Activated CD8-positive, alpha-beta T cell treated with anti-CD3 and anti-CD28 coated beads, Interleukin-2, amount 10 ng/mL, durations not matched to agents 7 days and 5 days (primary cell): Measurements from ENCODE around the gene RGL2. TPM values are rescaled to one million over a fixed set of nuclear protein-coding genes. Genes with fewer than 3 reads are reported as not detected.
"Not testable (repeated sequence)": the region's sequence is repeated elsewhere in the genome, so short reads cannot be mapped to it uniquely, and the experiment has no call there.

Source experiments
- ATAC-seq: fragments of 150-1000 bp; cut with Tn5 transposase; one replicate; pipeline ENCODE4 v1.10.0; 2021; ENCODE audit warnings: moderate library complexity
- CTCF ChIA-PET: fragments of 350-600 bp; sonication (Branson Sonifier 250); formaldehyde crosslinking; loops from one replicate; lab custom pipeline; 2021; ENCODE audit warnings: antibody characterized with exemption; lab: Charles Lee
- POLR2A ChIA-PET: fragments of 350-600 bp; sonication (Branson Sonifier 250); formaldehyde crosslinking; loops from one replicate; lab custom pipeline; 2021; ENCODE audit warnings: antibody characterized with exemption; lab: Charles Lee
- DNase-seq: peaks from one replicate; pipeline ENCODE4 v3.0.0-alpha.2; 2020
- H3K27ac Mint-ChIP-seq: one replicate; pipeline ENCODE4 v1.8.0; 2021; ENCODE audit warnings: mild to moderate bottlenecking, mixed read lengths
- H3K27me3 Mint-ChIP-seq: one replicate; pipeline ENCODE4 v1.8.0; 2021; ENCODE audit warnings: low read depth, mixed read lengths
- H3K36me3 Mint-ChIP-seq: one replicate; pipeline ENCODE4 v1.8.0; 2021; ENCODE audit warnings: low read depth, mixed read lengths
- H3K4me1 Mint-ChIP-seq: one replicate; pipeline ENCODE4 v1.8.0; 2021; ENCODE audit warnings: low read depth, mixed read lengths
- H3K4me3 Mint-ChIP-seq: one replicate; pipeline ENCODE4 v1.8.0; 2021; ENCODE audit warnings: mild to moderate bottlenecking, mixed read lengths
- H3K9me3 Mint-ChIP-seq: one replicate; pipeline ENCODE4 v1.8.0; 2022; ENCODE audit warnings: mixed read lengths; ENCODE audit not compliant: insufficient read depth
- total RNA-seq, 2 experiments: library from RNA; stranded (reverse); gene quantifications; one replicate each; pipeline ENCODE4 v1.2.3, GENCODE V29; 2021

Gene RGL2
- total RNA-seq, 2 experiments from 2014 or later = 50.8 to 58.2 TPM

DNA sequence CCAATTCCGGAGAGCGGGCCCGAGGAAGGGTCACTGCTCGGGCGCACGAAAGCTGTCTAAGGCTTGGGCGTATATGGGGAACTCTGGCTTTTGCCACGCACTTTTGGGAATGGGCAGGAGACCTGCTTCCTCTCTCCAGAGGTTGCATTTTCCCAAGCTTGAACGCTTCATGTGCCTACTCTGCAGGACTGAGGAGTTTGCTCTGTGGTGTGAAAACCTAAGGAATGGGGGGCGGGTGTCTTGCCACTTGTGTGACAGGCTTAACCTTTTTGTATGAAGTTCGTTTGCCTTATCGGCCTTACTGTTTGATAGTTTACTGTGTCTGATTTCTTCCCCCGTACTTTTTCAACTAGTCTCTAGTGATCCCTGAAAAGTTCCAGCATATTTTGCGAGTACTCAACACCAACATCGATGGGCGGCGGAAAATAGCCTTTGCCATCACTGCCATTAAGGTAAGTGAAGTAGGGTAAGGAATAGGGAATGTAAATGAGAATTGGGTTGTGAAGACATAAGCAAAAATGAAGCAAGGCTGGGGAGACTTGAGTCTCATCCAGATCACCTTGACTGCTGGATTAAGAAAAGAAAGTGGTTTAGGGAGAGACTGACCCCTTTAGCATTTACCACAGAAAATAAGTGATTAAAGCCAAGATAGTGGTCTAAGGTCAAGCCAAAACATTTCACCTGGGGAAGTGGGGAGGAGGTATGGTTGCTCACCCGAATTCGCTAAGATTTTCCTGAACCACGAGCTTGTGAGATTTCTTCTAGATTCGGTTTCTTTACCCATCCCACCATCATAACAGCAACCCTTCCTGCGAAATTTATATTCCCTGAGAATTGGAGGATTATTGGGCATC lies 26.2 kb downstream of the RGL2 start:
- no peaks in the 10 kb centered on the region for H3K27me3 Mint-ChIP-seq
- H3K27ac Mint-ChIP-seq = peak overlapping the region; percentile 100
- peaks cover 54% of the 10 kb centered on the region for H3K4me1 Mint-ChIP-seq
- peak overlapping the region; percentile 99 for H3K4me3 Mint-ChIP-seq
- H3K36me3 Mint-ChIP-seq = peaks cover 66% of the 10 kb centered on the region
- POLR2A ChIA-PET = interaction anchor here (0.7 to 3.5 kb wide), 26 partner anchors 10 to 427 kb away, joined by 3 to 36 read pairs (median 5); partner anchors contain the start of genes CUTA, HSD17B8, ITPR3 and PFDN6
- H3K9me3 Mint-ChIP-seq = no peaks in the 10 kb centered on the region
- CTCF ChIA-PET = interaction anchor here (0.9 to 2.2 kb wide), 10 partner anchors 17 to 288 kb away, joined by 3 to 8 read pairs (median 4); partner anchors contain the start of genes PFDN6, RGL2 and WDR46
- ATAC-seq (peak; percentile 19), DNase-seq (no peak)

DNA sequence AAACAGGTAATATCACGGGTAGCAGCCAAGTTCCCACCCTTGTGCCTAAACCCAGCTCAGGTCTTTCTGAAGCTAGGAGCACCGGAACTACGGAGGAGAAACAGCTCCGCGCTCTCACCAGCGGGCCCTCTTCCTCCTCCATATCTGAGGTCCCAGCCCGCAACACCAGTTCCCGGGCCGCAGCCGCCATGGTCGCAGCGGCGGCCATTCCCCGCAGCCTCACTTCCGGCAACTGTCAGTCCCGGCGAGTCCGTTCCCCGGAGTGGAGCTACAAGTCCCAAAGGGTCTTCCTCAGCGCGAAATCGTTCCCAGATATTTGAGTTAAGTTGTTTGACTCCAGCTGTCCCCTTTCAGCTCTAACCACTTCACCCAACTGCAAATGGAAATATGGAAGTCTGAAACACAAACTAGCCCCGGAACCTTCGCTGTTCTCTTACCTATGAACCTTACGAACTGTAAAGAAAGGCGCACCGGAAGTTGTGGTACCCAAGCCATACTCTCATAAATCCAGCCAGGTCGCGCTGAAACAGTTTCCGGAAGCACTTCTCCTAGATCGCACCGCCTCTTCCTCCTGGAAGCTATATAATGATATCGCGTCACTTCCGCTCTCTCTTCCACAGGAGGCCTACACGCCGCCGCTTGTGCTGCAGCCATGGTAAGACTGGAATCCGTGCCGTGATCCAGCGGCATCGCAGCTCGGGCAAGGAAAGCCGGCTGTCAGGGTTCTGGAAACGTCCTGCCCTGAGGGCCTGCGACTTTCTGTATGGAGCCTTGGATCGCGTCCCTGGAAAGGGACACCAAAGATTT lies 27.1 kb downstream of the RGL2 start, which contains the start of the genes RPS18 and VPS52:
TSS of gene RPS18 (plus strand) at position 608 of the 807 bp plus-strand sequence. CDS start at position 653, 45 bp downstream.
TSS of gene VPS52 (minus strand) at position 409 of the 807 bp plus-strand sequence. CDS start at position 208, 201 bp downstream.
- POLR2A ChIA-PET = interaction anchor here (0.7 to 3.5 kb wide), 31 partner anchors 8 to 611 kb away, joined by 3 to 36 read pairs (median 5); partner anchors contain the start of genes CUTA, HLA-DMA, HSD17B8 and ITPR3
- H3K4me1 Mint-ChIP-seq = peaks cover 52% of the 10 kb centered on the region
- peaks cover 68% of the 10 kb centered on the region for H3K36me3 Mint-ChIP-seq
- CTCF ChIA-PET = interaction anchor here (0.7 to 2.2 kb wide), 19 partner anchors 10 to 316 kb away, joined by 3 to 8 read pairs (median 3); partner anchors contain the start of genes PFDN6, RGL2 and WDR46
- ATAC-seq (peak; percentile 84), DNase-seq (peak; percentile 96)
- H3K27me3 Mint-ChIP-seq = no peaks in the 10 kb centered on the region
- H3K27ac Mint-ChIP-seq = peak within 1 kb of the TSS; percentile 100
- H3K4me3 Mint-ChIP-seq = peak within 1 kb of the TSS; percentile 99
- no peaks in the 10 kb centered on the region for H3K9me3 Mint-ChIP-seq

DNA sequence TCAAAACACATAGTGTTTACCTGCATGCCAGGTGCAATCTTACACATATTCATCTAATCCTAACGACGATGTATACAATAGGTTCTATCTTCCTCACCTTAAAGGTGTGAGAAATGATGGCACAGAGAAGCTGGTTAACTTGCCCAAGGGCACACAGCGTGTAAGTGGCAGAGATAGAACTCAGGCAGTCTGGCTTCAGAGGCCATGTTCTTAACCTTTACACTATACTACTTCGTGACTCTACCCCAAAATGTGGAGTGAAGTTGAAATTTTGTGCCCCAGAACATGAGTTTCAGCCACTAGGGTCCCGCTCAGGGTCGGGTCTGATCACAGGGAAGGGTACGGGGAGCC lies 27.6 kb downstream of the RGL2 start:
- H3K27ac Mint-ChIP-seq = peak overlapping the region; percentile 100
- CTCF ChIA-PET = interaction anchor here (0.7 to 2.2 kb wide), 15 partner anchors 10 to 315 kb away, joined by 3 to 8 read pairs (median 3); partner anchors contain the start of gene RGL2
- no peak for ATAC-seq

GRCh38 chr6:33264015-33264414 lies 34.7 kb downstream of the RGL2 start:
- Mint-ChIP-seq H3K27ac (no peak overlapping the region), H3K27me3 (no peaks in the 10 kb centered on the region), H3K4me1 (peaks cover 4% of the 10 kb centered on the region), H3K36me3 (peaks cover 64% of the 10 kb centered on the region), H3K9me3 (no peaks in the 10 kb centered on the region), H3K4me3 (no peak overlapping the region)
- POLR2A ChIA-PET = no interaction called here
- ATAC-seq (no peak), DNase-seq (no peak)
- CTCF ChIA-PET = no interaction called here

More for the DNA sequence above, 27.6 kb downstream of the RGL2 start:
- no peak for DNase-seq
- H3K27me3 Mint-ChIP-seq = no peaks in the 10 kb centered on the region
- no peaks in the 10 kb centered on the region for H3K9me3 Mint-ChIP-seq
- POLR2A ChIA-PET = interaction anchor here (0.8 to 3.5 kb wide), 23 partner anchors 9 to 612 kb away, joined by 3 to 36 read pairs (median 5); partner anchors contain the start of genes CUTA, HLA-DMA, ITPR3 and PFDN6
- peaks cover 46% of the 10 kb centered on the region for H3K4me1 Mint-ChIP-seq
- H3K4me3 Mint-ChIP-seq = peak overlapping the region; percentile 99
- peaks cover 68% of the 10 kb centered on the region for H3K36me3 Mint-ChIP-seq

GRCh38 chr6:33262490-33262889 lies 36.3 kb downstream of the RGL2 start:
- not testable (repeated sequence) for H3K9me3 Mint-ChIP-seq, H3K4me1 Mint-ChIP-seq, DNase-seq, H3K27me3 Mint-ChIP-seq, ATAC-seq, H3K4me3 Mint-ChIP-seq
- peak overlapping the region; percentile 46 for H3K27ac Mint-ChIP-seq
- ChIA-PET CTCF (interaction anchor here (1.0 to 3.7 kb wide), 3 partner anchors 10 to 15 kb away, joined by 3 to 17 read pairs (median 3); no protein-coding TSS in a partner anchor), POLR2A (interaction anchor here (2.2 kb wide), 1 partner anchor 9 kb away, joined by 10 read pairs; the partner anchor contains the start of genes RPS18 and VPS52)
- peaks cover 60% of the 10 kb centered on the region for H3K36me3 Mint-ChIP-seq

DNA sequence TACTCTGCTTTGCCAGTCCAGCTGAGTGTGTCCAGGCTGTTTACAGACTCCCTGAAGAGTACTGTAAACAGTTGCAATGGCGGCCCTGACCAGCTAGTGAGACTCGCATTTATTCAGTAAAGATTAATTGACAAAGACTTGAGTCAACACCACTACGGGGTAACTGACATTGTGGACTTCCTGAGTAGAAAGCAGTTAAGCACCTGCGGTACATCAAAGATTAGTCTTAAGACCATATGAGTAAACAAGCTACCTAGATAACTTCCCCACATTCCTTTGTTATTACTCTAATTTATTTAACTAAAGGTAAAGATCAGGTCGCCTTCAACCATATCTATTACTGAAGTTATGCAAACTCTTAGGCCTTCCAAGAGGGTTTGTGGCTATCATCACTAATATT lies 39.7 kb downstream of the RGL2 start:
- ChIA-PET CTCF (interaction anchor here (2.5 kb wide), 1 partner anchor 10 kb away, joined by 14 read pairs; no protein-coding TSS in a partner anchor), POLR2A (interaction anchor here (0.6 kb wide), 1 partner anchor 158 kb away, joined by 3 read pairs; no protein-coding TSS in a partner anchor)
- H3K9me3 Mint-ChIP-seq = no peaks in the 10 kb centered on the region
- DNase-seq = no peak
- H3K4me1 Mint-ChIP-seq = peaks cover 3% of the 10 kb centered on the region
- H3K27me3 Mint-ChIP-seq = no peaks in the 10 kb centered on the region
- H3K36me3 Mint-ChIP-seq = peaks cover 45% of the 10 kb centered on the region
- no peak overlapping the region for H3K4me3 Mint-ChIP-seq
- H3K27ac Mint-ChIP-seq = no peak overlapping the region
- no peak for ATAC-seq

DNA sequence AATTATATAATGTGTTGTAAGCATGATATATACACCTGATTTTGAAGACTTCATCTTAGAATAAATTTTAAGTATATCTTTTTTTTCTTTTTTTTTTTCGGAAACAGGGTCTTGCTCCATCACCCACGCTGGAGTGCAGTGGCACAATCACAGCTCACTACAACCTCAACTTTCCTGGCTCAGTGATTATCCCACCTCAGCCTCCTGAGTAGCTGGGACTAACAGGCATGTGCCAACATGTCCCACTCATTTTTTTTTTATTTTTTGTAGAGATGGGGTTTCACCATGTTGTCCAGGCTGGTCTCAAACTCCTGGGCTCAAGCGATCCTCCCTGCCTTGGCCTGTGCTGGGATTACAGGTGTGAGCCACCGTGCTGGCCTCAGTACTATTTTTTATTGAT lies 44.2 kb downstream of the RGL2 start:
- no peak for ATAC-seq
- ChIA-PET CTCF (interaction anchor here (0.6 to 1.4 kb wide), 8 partner anchors 15 to 130 kb away, joined by 3 to 5 read pairs (median 3); partner anchors contain the start of gene RING1), POLR2A (interaction anchor here (0.6 to 0.7 kb wide), 2 partner anchors 17 to 22 kb away, joined by 3 to 4 read pairs; partner anchors contain the start of genes B3GALT4, RPS18 and VPS52)
- Mint-ChIP-seq H3K27ac (no peak overlapping the region), H3K4me3 (no peak overlapping the region), H3K4me1 (peaks cover 25% of the 10 kb centered on the region), H3K36me3 (peaks cover 46% of the 10 kb centered on the region), H3K9me3 (no peaks in the 10 kb centered on the region), H3K27me3 (no peaks in the 10 kb centered on the region)
- DNase-seq = no peak

DNA sequence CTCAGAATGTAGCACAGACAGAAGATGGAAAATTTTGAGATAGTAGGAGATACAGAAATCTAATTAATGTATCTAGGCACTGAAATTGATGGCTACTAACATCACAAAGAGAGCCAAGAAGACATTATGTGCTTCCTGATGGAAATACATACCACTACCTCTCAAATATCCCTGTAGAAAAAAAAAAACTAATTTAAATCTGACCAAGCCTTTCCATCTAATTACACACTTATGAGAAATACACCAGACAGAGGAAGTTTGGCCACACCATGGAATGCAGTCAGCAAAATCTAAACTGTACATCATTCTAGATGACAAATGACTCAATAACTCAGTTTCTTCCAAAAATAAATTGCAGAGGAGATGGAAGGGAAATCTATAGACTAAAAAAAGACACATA lies 46.0 kb downstream of the RGL2 start:
- Mint-ChIP-seq H3K27ac (no peak overlapping the region), H3K27me3 (no peaks in the 10 kb centered on the region), H3K4me1 (peaks cover 37% of the 10 kb centered on the region), H3K36me3 (peaks cover 37% of the 10 kb centered on the region), H3K4me3 (no peak overlapping the region), H3K9me3 (no peaks in the 10 kb centered on the region)
- ChIA-PET POLR2A (no interaction called here), CTCF (interaction anchor here (1.0 kb wide), 1 partner anchor 10 kb away, joined by 3 read pairs; no protein-coding TSS in a partner anchor)
- ATAC-seq (no peak), DNase-seq (no peak)

DNA sequence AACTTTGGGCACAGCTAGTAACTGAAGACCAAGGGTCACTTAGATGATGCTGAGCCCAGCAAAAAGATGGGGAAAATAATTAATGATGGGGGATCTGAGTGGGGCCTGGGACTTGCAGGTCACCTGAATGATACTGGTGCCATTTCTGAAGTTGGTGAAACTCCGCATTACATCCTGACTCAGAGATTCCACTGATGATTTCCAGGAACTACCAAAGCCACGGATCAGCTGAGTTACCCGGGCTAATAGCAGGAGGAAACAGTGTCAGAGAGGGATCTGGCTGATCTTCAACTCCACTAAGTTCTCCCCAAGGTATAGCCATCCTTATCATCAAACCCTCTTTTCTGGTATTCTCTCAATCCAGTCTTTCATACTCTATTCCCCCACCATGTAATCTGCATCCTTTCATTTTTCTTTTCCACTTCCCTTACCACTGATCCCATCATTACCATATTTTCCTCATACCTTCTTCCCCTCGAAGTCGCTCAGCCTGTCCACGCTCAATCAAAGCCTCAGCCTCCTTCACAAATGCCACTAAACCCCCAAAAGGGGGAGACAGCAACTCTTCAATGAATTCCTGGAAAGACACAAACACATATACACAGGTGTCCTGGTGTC lies 47.2 kb downstream of the RGL2 start:
- Mint-ChIP-seq H3K36me3 (peaks cover 36% of the 10 kb centered on the region), H3K4me3 (no peak overlapping the region), H3K27ac (peak overlapping the region; percentile 21), H3K4me1 (peaks cover 37% of the 10 kb centered on the region), H3K27me3 (peaks cover 3% of the 10 kb centered on the region), H3K9me3 (no peaks in the 10 kb centered on the region)
- DNase-seq (no peak), ATAC-seq (no peak)
- ChIA-PET POLR2A (no interaction called here), CTCF (interaction anchor here (0.9 to 6.4 kb wide), 6 partner anchors 12 to 124 kb away, joined by 3 to 135 read pairs (median 12); partner anchors contain the start of genes RING1, RXRB and SLC39A7)

- Mint-ChIP-seq H3K4me1 (peaks cover 37% of the 10 kb centered on the region), H3K4me3 (peak overlapping the region; percentile 88), H3K27ac (peak overlapping the region; percentile 92), H3K36me3 (peaks cover 33% of the 10 kb centered on the region), H3K27me3 (peaks cover 3% of the 10 kb centered on the region), H3K9me3 (no peaks in the 10 kb centered on the region)
- no peak for DNase-seq
- ChIA-PET POLR2A (interaction anchor here (0.6 to 0.9 kb wide), 2 partner anchors 21 to 27 kb away, joined by 5 to 6 read pairs; partner anchors contain the start of genes B3GALT4, RPS18 and VPS52), CTCF (interaction anchor here (1.4 to 6.4 kb wide), 8 partner anchors 21 to 131 kb away, joined by 3 to 135 read pairs (median 18); partner anchors contain the start of genes B3GALT4, PFDN6, RING1 and RPS18)
- ATAC-seq = no peak
Measured at GRCh38 chr6:33250731-33251130, 48.0 kb downstream of the RGL2 start.
